Measurements from ENCODE around the gene ATXN3L.

DNA sequence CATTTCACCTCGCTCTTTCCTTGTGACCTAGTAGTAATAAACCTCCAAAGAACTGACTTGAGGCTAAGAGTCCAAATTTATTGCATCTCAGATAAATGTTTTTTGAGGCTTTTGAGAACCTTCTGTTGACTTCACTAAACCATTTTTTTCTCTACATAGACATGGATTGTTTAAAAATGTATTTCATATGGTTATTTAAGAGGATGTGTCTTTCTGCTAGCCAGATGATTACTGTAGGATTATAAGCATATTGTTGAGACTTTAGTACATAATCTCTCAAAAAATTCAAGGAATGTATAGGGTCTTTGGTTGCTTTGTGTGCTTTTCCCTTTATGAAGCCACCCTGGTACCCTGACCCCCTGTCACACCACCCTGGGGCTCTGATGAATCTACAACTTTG, 44.8 kb downstream of the ATXN3L start:
- TF ChIP-seq POLR2A (IDR thresholded peaks at IDR 0.05) = no peak
- TF ChIP-seq, protein P1, sequence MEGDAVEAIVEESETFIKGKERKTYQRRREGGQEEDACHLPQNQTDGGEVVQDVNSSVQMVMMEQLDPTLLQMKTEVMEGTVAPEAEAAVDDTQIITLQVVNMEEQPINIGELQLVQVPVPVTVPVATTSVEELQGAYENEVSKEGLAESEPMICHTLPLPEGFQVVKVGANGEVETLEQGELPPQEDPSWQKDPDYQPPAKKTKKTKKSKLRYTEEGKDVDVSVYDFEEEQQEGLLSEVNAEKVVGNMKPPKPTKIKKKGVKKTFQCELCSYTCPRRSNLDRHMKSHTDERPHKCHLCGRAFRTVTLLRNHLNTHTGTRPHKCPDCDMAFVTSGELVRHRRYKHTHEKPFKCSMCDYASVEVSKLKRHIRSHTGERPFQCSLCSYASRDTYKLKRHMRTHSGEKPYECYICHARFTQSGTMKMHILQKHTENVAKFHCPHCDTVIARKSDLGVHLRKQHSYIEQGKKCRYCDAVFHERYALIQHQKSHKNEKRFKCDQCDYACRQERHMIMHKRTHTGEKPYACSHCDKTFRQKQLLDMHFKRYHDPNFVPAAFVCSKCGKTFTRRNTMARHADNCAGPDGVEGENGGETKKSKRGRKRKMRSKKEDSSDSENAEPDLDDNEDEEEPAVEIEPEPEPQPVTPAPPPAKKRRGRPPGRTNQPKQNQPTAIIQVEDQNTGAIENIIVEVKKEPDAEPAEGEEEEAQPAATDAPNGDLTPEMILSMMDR (IDR thresholded peaks at IDR 0.05) = no peak
